ENCODE results near the gene UCP1.

The UCP1 gene, protein sequence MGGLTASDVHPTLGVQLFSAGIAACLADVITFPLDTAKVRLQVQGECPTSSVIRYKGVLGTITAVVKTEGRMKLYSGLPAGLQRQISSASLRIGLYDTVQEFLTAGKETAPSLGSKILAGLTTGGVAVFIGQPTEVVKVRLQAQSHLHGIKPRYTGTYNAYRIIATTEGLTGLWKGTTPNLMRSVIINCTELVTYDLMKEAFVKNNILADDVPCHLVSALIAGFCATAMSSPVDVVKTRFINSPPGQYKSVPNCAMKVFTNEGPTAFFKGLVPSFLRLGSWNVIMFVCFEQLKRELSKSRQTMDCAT

GRCh38 chr4:140568507-140569306, at the start of gene UCP1:
Gene UCP1 (minus strand): TSS chr4:140568961. CDS start chr4:140568729, 232 bp downstream.
- DNase-seq, result no peak

- DNase-seq, result no peak
These were observed 48.9 kb upstream of the UCP1 start for GRCh38 chr4:140617499-140618248.

DNA sequence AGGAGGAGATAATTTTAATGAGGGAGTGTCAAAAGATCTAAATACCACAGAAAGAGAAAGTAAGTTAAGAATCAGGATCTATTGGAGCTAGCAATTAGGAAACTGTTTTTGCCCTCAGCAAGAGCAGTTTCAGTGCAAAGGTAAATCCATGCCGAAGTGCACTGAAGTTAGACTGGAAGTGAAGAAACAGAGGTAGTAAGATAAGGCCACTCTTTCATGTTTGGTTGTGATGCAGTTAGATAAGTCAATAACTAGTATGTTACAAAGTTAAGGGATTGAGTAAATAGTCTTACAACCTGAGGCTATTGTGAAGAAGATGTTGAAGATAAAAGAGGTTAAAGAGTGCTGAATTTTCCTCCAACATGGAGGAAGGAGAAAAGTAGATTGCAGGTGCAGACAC, 46.7 kb upstream of the UCP1 start:
- DNase-seq, result no peak

- DNase-seq, result no peak
These were observed 43.6 kb upstream of the UCP1 start for GRCh38 chr4:140612357-140612756.

DNA sequence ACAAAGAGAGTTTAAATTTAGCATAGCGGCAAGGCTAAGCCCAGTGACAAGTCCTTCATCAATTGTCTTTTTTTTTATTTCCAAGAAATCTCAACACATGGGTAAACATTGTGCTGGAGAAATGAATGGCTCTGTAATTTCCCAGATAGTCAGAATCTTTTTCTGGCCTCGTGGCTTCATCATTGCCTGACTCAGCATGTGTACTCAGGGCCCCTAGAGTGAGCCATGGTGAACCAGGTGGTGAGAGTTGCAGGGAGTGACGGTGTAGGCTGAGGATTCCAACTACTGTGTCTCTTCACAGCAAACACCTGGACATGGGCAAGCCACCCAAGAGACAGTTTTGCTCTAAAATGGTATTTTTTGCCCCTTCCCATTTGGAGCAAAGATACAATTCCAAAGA, 43.1 kb upstream of the UCP1 start:
- no peak for DNase-seq

DNA sequence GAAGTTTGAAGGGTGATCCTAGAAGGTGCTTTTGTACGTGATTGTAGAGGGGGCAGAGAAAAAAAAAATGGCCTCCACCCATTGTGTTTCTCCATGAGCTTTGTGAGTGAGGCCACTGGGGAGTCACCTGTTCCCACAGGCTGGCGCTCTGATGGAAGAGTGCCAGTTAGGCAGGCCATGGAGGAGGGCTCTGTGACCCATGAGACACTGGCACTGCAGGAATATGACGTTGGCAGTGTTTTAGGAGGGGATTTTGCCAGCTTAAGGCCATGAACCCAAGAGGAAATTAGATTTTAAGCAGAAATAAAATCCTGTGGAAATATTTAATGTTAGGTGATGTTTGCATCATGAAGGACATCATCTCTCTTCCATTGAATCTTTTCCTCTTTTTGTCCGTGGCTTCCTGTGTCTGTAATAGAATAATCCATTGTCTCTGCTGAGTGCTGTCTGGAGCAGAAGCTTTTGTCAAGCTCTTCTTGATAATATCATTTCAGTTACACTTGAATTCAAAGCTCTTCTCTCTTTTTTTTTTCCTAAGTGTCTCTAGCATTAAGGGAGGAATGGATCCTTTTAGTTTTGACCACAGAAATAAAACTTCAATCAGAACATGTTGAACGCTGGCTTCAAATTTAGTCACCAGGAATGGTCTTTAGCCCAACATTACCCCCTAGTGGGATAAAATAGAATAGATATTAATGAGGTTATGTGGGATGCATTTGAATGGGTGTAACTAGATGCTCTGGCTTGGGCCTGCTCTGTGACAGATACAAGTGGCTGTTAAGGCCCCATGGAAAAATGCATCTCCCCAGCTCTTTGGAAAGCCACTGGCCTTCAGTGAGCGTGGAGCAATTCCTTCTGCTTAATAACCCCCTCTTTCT, 41.0 kb upstream of the UCP1 start:
- no peak for DNase-seq

DNA sequence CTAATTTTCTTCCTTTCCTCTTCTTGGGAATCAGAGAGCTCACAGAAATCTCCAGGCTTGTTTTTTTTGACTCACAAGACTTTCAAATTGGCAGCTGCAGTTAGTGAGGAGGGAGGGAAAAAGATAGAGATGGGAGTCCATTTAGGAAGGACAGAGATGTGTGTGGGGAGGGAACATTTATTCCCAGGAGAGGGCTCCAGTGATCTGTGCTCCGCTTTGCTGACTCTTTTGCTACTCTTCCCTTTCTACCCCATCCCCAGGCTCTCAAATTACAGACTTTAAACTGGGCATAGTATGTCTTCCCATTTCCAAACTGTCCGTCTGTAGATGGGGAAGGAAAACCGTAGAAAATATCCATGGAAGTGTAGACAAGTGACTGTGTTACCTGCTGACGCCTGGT, 39.1 kb upstream of the UCP1 start:
- DNase-seq, result no peak

DNA sequence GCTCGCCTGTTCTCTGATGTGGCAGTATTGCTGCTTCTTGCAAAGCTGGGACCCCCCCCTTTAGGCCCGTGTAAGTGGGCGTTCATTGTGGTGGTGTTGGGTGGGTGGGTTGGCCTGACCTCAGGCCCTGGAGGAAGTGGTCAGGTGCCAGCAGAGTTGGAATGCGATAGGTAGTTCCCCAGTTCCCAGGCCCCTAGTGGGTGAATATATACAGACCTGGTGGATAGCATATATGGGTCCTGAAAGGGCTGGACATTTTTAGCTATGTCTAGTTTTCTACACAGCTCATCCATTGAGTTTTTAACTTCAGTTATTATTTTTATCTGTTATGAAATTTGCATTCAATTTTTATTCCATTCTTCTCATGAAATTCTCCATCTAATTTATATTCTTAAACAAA, 35.8 kb upstream of the UCP1 start:
- DNase-seq, result no peak

- no peak for DNase-seq
These were observed 34.5 kb upstream of the UCP1 start for GRCh38 chr4:140603286-140603685.

DNA sequence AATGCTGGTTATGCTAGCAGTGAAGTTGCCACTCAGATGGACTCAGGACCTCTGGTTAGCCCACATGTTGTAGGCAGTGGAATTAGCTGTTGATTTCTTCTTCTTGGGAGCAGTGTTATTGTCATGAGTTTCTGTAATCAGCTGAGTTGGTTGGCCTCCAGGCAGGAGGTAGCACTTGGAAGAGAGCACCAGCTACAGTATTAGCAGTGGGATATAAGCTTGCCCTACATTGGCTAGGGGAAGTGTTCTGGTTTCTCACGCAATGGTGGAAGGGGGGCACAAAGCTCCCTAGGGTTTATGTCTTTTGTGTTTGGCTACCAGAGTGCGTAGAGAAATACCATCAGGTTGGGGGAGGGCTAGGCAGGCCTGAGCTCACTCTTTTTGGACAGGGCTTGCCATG, 34.0 kb upstream of the UCP1 start:
- DNase-seq, result no peak

GRCh38 chr4:140600408-140600807, 31.6 kb upstream of the UCP1 start:
- DNase-seq, result no peak

- DNase-seq, result no peak
These were observed 26.3 kb upstream of the UCP1 start for GRCh38 chr4:140595065-140595464.

GRCh38 chr4:140584439-140584838, 15.7 kb upstream of the UCP1 start:
- DNase-seq, result no peak

GRCh38 chr4:140581078-140581477, 12.3 kb upstream of the UCP1 start:
- no peak for DNase-seq

DNA sequence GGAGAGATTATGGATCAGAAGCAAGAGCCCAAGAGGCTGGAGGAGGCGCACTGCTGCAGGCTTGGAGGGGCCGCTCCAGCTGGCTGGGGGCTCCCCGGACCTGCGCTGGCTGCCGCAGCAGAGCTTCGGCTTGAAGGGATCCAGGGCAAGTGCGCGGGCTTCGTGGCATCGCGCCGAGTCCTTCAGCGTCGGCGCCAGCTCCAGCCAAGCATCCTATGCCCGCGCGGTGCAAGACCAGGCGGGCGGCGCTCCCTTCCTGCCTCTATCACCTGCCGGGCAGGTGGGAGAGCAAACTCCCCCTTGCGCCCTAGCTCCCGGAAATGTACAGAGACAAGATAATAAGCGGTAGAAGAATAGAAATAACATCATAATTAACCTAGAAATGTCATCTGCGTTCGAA, 10.5 kb upstream of the UCP1 start:
- DNase-seq, result no peak

- no peak for DNase-seq
These were observed 6.7 kb upstream of the UCP1 start for GRCh38 chr4:140575489-140575888.

DNA sequence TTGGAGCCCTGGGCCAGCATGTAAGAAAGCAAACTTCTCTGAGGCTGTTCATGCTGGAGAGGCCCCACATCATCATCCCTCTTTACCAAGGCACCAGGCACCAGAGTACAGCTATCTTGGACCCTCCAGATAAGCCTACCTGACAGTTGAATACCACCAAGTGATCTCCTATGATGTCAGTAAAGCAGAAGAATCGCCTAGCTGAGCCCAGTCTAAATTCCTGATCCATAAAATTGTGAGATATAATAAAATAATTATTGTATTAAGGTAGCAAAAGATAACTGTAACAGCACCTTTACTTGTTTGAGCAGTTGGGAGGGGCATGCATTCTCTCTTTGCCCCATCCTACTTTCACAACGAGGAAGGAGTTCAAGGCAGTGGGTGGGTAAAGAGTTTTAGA, 2.9 kb upstream of the UCP1 start:
- DNase-seq, result no peak

DNA sequence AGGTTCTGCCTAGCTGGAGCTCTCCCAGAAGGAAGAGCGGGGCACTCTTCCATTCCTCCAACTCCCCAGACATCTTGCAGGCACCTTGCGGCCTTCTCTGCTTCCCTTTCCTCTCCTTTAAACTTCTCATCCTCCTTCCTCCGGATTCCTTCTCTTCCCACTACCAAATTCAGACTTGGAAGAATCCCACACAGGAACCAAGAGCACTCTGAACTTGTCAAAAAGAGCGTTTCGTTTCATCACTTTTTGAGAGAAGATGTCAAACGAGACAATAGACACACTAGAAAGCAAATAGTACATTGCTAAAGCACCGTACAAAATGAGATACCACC, 512 bp upstream of the UCP1 start:
- no peak for DNase-seq

- DNase-seq, result no peak
These were observed 9.1 kb downstream of the UCP1 start for GRCh38 chr4:140559696-140560095.

GRCh38 chr4:140557831-140558435, 10.8 kb downstream of the UCP1 start:
- no peak for DNase-seq

- DNase-seq, result peak; percentile 13
These were observed 12.2 kb downstream of the UCP1 start for GRCh38 chr4:140556372-140557085.
